Thoracic aorta (tissue), 2 donors: ENCODE results near the gene PIK3CA. TPM values are rescaled to one million over a fixed set of nuclear protein-coding genes. Genes with fewer than 3 reads are reported as not detected.

Experiments used
- ATAC-seq: fragments of 150-250 bp; one replicate; pipeline ENCODE4 v1.8.0; 2017; ENCODE audit warnings: low read depth; ENCODE audit not compliant: insufficient number of reproducible peaks, low FRiP score
- DNase-seq: peaks from one replicate; pipeline ENCODE4 v3.0.0-alpha.2; 2020; ENCODE audit warnings: low spot score
- H3K27ac ChIP-seq, 2 donors: fragments of 200-600 bp; sonication (generic); 1 replicate in 1 of 2; 2 replicates in 1 of 2; pipeline ENCODE4 v1.5.1; 2016; ENCODE audit warnings: mild to moderate bottlenecking in 2 of 2, moderate library complexity in 2 of 2
- H3K27me3 ChIP-seq: fragments of 200-600 bp; sonication (generic); replicated peaks from 2 replicates; pipeline ENCODE4 v1.6.0; 2016; ENCODE audit warnings: mild to moderate bottlenecking; ENCODE audit not compliant: insufficient read depth
- H3K36me3 ChIP-seq: fragments of 200-600 bp; sonication (generic); one replicate; pipeline ENCODE4 v1.5.1; 2016
- H3K4me1 ChIP-seq, 2 donors: fragments of 200-600 bp; sonication (generic); 1 replicate in 1 of 2; 2 replicates in 1 of 2; pipeline versions ENCODE4 v1.5.1 to v1.6.0; 2016; ENCODE audit warnings: low read depth in 2 of 2, mild to moderate bottlenecking in 1 of 2; ENCODE audit not compliant: control insufficient read depth in 1 of 2
- H3K4me3 ChIP-seq: fragments of 200-600 bp; sonication (generic); 2 replicates; pipeline ENCODE4 v1.5.1; 2016; ENCODE audit warnings: mild to moderate bottlenecking
- H3K9me3 ChIP-seq: fragments of 200-600 bp; sonication (generic); 2 replicates; pipeline ENCODE4 v1.5.1; 2016
- total RNA-seq, 2 donors: library from RNA; depleted of rRNA; stranded (reverse); fragments of >200 nt; gene quantifications; one replicate each; pipeline versions ENCODE4 v1.1.0 to v1.2.3, GENCODE V29; 2016
- TF ChIP-seq, protein P1 (sequence below): fragments of 200-600 bp; sonication (generic); IDR thresholded peaks from one replicate; pipeline ENCODE4 v1.5.1; 2019; ENCODE audit warnings: antibody characterized with exemption

Gene PIK3CA
- total RNA-seq, 2 donors from 2014 or later, result 33.9 to 39.5 TPM

DNA sequence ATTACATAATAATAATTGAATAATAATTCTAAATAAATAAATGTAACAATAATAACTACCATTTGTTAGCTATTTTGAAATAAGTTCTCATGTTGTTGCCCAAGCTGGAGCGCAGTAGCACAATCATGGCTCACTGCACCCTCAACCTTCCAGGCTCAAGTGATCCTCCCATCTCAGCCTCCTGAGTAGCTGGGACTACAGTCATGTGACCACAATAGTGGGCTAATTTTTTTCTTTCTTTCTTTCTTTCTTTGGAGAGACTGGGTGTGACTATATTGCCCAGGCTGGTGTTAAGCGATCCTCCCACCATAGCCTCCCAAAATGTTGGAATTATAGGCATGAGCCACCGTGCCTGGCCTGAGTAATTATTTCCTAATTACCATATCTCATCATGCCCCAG, 133.7 kb downstream of the PIK3CA start:
- DNase-seq, result no peak
- H3K4me1 ChIP-seq, result no peaks in the 10 kb centered on the region
- no peaks in the 10 kb centered on the region for H3K9me3 ChIP-seq
- no peak for ATAC-seq
- no peak overlapping the region for H3K27ac ChIP-seq
- H3K4me3 ChIP-seq, result no peak overlapping the region
- no peaks in the 10 kb centered on the region for H3K36me3 ChIP-seq
- TF ChIP-seq, protein P1, sequence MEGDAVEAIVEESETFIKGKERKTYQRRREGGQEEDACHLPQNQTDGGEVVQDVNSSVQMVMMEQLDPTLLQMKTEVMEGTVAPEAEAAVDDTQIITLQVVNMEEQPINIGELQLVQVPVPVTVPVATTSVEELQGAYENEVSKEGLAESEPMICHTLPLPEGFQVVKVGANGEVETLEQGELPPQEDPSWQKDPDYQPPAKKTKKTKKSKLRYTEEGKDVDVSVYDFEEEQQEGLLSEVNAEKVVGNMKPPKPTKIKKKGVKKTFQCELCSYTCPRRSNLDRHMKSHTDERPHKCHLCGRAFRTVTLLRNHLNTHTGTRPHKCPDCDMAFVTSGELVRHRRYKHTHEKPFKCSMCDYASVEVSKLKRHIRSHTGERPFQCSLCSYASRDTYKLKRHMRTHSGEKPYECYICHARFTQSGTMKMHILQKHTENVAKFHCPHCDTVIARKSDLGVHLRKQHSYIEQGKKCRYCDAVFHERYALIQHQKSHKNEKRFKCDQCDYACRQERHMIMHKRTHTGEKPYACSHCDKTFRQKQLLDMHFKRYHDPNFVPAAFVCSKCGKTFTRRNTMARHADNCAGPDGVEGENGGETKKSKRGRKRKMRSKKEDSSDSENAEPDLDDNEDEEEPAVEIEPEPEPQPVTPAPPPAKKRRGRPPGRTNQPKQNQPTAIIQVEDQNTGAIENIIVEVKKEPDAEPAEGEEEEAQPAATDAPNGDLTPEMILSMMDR, result no peak
- H3K27me3 ChIP-seq, result no peaks in the 10 kb centered on the region

DNA sequence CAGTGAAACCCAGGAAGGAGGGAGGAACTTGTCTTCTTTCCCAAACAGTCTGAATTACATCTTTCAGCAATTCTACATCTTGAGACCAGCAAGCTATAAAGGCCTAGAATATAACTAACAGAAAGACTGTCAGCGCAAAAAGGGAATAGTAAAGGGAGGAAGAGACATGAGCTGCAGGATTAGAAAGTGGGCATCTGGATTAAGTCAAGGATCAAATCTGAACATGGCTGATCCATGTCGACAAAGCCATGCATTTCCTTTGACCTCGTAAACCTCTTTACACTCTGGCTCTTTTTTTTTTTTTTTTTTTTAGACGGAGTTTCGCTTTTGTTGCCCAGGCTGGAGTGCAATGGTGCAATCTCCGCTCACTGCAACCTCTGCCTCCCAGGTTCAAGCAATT, 138.2 kb downstream of the PIK3CA start:
- no peak overlapping the region for H3K27ac ChIP-seq
- TF ChIP-seq, protein P1, result no peak
- H3K27me3 ChIP-seq, result no peaks in the 10 kb centered on the region
- no peak for DNase-seq
- H3K4me1 ChIP-seq, result no peaks in the 10 kb centered on the region
- H3K9me3 ChIP-seq, result no peaks in the 10 kb centered on the region
- no peak for ATAC-seq
- no peak overlapping the region for H3K4me3 ChIP-seq
- no peaks in the 10 kb centered on the region for H3K36me3 ChIP-seq

DNA sequence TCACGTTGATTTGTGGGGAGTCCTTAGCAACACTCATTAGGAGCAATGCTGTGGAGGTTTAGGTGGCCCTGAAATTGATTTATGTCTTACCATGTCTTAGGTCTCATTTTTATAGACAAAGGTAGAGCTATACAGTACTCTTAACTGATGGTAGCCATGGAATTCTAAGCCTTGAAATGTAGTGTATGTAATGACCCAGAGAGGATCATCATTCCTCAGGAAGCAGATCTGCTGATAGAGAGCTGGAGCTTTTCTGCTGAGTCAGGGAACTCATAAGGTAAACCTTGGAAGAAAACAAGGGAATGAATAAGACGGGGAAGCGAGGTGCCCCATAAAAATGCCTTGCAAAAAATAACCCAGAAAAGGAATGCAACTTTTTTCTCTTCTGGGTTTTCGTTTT, 140.7 kb downstream of the PIK3CA start:
- DNase-seq, result no peak
- Histone ChIP-seq H3K36me3 (no peaks in the 10 kb centered on the region), H3K27me3 (no peaks in the 10 kb centered on the region), H3K9me3 (no peaks in the 10 kb centered on the region), H3K4me1 (no peaks in the 10 kb centered on the region), H3K4me3 (no peak overlapping the region), H3K27ac (no peak overlapping the region)
- no peak for ATAC-seq
- TF ChIP-seq, protein P1, result no peak

DNA sequence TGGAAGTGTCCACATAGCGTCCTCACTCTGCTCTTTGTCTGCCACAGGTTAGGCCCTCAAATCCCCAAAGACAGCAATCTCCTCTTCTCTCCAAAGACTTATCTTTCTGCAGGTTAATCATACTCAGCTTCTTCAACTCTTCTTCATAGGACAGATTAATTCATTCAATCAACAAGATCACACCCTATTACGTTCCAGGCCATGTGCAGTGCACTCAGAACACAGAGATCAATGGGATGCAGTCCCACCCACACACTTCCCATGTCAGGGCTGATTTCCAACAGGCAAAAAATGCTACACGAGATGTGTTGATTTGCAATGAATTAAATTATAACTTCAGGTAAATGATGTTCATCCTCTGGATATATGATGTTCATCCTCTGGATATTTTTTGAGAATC, 141.1 kb downstream of the PIK3CA start:
- TF ChIP-seq, protein P1, result no peak
- Histone ChIP-seq H3K9me3 (no peaks in the 10 kb centered on the region), H3K4me1 (no peaks in the 10 kb centered on the region), H3K27me3 (no peaks in the 10 kb centered on the region), H3K27ac (no peak overlapping the region), H3K36me3 (no peaks in the 10 kb centered on the region), H3K4me3 (no peak overlapping the region)
- no peak for DNase-seq
- no peak for ATAC-seq

Other genes with a start within 250 kb of the PIK3CA start
- 10 to 100 TPM; 31.0 to 37.9 TPM for gene ZMAT3, start 76.5 kb upstream of the PIK3CA start, total RNA-seq
- gene KCNMB3, start 102.8 kb downstream of the PIK3CA start, total RNA-seq, result 10 to 100 TPM in 1 of 2 donors, 1 to 10 TPM in 1; 7.7 to 10.3 TPM
- 10 to 100 TPM; 21.8 to 62.2 TPM for gene ZNF639, start 174.7 kb downstream of the PIK3CA start, total RNA-seq
- gene MFN1, start 199.4 kb downstream of the PIK3CA start, total RNA-seq, result 10 to 100 TPM; 26.3 to 57.4 TPM